Measurements from ENCODE around the gene SGTA. TPM values are rescaled to one million over a fixed set of nuclear protein-coding genes. Genes with fewer than 3 reads are reported as not detected.

SGTA gene
- total and polyA plus RNA-seq, 9 of the 15 experiments (the other 6 are each of a cell fraction or from before 2014, with no cell fraction given) = 1.4 to 110 (median 49.9) TPM

DNA sequence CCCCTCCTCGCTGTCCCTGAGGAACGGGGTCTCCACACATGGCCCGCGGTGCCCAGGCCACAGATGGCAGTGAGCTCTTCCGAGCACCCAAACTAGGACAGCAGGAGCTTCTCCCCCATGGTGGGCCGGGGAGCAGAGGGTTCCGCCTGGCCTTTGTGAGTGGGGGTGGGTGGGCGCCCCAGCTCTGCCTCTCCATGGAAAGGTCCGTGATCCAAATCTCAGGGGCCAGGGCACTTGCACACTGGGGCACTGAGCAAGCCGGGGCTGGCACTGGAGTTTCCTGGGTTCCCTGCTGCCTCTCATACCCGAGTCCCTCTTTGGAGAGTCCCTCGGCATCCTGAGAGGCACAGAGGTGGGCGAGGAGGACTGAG is 59.7 kb downstream of the SGTA start (continued):
- no peak for TF ChIP-seq ZNF518B (CRISPR knock-in tag; IDR thresholded peaks at IDR 0.05)
- no peak for TF ChIP-seq PHTF2 (CRISPR knock-in tag; IDR thresholded peaks at IDR 0.05)
- TF ChIP-seq, protein P1, sequence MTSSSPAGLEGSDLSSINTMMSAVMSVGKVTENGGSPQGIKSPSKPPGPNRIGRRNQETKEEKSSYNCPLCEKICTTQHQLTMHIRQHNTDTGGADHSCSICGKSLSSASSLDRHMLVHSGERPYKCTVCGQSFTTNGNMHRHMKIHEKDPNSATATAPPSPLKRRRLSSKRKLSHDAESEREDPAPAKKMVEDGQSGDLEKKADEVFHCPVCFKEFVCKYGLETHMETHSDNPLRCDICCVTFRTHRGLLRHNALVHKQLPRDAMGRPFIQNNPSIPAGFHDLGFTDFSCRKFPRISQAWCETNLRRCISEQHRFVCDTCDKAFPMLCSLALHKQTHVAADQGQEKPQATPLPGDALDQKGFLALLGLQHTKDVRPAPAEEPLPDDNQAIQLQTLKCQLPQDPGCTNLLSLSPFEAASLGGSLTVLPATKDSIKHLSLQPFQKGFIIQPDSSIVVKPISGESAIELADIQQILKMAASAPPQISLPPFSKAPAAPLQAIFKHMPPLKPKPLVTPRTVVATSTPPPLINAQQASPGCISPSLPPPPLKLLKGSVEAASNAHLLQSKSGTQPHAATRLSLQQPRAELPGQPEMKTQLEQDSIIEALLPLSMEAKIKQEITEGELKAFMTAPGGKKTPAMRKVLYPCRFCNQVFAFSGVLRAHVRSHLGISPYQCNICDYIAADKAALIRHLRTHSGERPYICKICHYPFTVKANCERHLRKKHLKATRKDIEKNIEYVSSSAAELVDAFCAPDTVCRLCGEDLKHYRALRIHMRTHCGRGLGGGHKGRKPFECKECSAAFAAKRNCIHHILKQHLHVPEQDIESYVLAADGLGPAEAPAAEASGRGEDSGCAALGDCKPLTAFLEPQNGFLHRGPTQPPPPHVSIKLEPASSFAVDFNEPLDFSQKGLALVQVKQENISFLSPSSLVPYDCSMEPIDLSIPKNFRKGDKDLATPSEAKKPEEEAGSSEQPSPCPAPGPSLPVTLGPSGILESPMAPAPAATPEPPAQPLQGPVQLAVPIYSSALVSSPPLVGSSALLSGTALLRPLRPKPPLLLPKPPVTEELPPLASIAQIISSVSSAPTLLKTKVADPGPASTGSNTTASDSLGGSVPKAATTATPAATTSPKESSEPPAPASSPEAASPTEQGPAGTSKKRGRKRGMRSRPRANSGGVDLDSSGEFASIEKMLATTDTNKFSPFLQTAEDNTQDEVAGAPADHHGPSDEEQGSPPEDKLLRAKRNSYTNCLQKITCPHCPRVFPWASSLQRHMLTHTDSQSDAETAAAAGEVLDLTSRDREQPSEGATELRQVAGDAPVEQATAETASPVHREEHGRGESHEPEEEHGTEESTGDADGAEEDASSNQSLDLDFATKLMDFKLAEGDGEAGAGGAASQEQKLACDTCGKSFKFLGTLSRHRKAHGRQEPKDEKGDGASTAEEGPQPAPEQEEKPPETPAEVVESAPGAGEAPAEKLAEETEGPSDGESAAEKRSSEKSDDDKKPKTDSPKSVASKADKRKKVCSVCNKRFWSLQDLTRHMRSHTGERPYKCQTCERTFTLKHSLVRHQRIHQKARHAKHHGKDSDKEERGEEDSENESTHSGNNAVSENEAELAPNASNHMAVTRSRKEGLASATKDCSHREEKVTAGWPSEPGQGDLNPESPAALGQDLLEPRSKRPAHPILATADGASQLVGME (CRISPR knock-in tag; IDR thresholded peaks at IDR 0.05) = no peak
- TF ChIP-seq, protein P2, sequence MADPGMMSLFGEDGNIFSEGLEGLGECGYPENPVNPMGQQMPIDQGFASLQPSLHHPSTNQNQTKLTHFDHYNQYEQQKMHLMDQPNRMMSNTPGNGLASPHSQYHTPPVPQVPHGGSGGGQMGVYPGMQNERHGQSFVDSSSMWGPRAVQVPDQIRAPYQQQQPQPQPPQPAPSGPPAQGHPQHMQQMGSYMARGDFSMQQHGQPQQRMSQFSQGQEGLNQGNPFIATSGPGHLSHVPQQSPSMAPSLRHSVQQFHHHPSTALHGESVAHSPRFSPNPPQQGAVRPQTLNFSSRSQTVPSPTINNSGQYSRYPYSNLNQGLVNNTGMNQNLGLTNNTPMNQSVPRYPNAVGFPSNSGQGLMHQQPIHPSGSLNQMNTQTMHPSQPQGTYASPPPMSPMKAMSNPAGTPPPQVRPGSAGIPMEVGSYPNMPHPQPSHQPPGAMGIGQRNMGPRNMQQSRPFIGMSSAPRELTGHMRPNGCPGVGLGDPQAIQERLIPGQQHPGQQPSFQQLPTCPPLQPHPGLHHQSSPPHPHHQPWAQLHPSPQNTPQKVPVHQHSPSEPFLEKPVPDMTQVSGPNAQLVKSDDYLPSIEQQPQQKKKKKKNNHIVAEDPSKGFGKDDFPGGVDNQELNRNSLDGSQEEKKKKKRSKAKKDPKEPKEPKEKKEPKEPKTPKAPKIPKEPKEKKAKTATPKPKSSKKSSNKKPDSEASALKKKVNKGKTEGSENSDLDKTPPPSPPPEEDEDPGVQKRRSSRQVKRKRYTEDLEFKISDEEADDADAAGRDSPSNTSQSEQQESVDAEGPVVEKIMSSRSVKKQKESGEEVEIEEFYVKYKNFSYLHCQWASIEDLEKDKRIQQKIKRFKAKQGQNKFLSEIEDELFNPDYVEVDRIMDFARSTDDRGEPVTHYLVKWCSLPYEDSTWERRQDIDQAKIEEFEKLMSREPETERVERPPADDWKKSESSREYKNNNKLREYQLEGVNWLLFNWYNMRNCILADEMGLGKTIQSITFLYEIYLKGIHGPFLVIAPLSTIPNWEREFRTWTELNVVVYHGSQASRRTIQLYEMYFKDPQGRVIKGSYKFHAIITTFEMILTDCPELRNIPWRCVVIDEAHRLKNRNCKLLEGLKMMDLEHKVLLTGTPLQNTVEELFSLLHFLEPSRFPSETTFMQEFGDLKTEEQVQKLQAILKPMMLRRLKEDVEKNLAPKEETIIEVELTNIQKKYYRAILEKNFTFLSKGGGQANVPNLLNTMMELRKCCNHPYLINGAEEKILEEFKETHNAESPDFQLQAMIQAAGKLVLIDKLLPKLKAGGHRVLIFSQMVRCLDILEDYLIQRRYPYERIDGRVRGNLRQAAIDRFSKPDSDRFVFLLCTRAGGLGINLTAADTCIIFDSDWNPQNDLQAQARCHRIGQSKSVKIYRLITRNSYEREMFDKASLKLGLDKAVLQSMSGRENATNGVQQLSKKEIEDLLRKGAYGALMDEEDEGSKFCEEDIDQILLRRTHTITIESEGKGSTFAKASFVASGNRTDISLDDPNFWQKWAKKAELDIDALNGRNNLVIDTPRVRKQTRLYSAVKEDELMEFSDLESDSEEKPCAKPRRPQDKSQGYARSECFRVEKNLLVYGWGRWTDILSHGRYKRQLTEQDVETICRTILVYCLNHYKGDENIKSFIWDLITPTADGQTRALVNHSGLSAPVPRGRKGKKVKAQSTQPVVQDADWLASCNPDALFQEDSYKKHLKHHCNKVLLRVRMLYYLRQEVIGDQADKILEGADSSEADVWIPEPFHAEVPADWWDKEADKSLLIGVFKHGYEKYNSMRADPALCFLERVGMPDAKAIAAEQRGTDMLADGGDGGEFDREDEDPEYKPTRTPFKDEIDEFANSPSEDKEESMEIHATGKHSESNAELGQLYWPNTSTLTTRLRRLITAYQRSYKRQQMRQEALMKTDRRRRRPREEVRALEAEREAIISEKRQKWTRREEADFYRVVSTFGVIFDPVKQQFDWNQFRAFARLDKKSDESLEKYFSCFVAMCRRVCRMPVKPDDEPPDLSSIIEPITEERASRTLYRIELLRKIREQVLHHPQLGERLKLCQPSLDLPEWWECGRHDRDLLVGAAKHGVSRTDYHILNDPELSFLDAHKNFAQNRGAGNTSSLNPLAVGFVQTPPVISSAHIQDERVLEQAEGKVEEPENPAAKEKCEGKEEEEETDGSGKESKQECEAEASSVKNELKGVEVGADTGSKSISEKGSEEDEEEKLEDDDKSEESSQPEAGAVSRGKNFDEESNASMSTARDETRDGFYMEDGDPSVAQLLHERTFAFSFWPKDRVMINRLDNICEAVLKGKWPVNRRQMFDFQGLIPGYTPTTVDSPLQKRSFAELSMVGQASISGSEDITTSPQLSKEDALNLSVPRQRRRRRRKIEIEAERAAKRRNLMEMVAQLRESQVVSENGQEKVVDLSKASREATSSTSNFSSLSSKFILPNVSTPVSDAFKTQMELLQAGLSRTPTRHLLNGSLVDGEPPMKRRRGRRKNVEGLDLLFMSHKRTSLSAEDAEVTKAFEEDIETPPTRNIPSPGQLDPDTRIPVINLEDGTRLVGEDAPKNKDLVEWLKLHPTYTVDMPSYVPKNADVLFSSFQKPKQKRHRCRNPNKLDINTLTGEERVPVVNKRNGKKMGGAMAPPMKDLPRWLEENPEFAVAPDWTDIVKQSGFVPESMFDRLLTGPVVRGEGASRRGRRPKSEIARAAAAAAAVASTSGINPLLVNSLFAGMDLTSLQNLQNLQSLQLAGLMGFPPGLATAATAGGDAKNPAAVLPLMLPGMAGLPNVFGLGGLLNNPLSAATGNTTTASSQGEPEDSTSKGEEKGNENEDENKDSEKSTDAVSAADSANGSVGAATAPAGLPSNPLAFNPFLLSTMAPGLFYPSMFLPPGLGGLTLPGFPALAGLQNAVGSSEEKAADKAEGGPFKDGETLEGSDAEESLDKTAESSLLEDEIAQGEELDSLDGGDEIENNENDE (IDR thresholded peaks at IDR 0.05; ENCODE audit: low read depth, low read length) = no peak
- TF ChIP-seq, protein P3, sequence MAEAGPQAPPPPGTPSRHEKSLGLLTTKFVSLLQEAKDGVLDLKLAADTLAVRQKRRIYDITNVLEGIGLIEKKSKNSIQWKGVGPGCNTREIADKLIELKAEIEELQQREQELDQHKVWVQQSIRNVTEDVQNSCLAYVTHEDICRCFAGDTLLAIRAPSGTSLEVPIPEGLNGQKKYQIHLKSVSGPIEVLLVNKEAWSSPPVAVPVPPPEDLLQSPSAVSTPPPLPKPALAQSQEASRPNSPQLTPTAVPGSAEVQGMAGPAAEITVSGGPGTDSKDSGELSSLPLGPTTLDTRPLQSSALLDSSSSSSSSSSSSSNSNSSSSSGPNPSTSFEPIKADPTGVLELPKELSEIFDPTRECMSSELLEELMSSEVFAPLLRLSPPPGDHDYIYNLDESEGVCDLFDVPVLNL (CRISPR knock-in tag; IDR thresholded peaks at IDR 0.05; ENCODE audit: low read depth) = no peak

All from K562 (cell line).